HG03520 (cell line): Measurements from ENCODE around the gene ADAT2.

ENCODE experiments used
- ATAC-seq: cut with Tn5 transposase; IDR thresholded peaks from one replicate; pipeline ENCODE4 v1.9.1; 2021; ENCODE audit warnings: mild to moderate bottlenecking, moderate library complexity; ENCODE audit not compliant: unreplicated experiment

Gene ADAT2

GRCh38 chr6:143441680-143442545 is 8.6 kb downstream of the ADAT2 start:
- ATAC-seq = no peak

DNA sequence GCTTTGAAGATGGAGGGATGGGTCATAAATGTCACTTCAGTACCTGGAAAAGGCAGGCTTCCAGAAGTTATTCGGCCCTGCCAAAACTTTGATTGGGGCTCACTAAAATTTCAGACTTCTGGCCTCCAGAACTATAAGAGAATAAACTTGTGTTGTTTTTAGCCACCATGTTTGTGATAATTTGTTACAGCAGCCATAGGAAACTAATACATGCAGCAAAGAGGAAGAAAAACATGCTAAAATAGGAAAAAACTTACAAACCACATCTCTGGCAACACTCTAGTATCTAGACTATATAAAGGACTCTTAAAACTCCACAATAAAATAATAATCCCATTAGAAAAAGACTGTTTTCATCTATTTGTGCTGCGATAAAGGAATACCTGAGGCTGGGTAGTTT is 9.5 kb downstream of the ADAT2 start:
- ATAC-seq = no peak

DNA sequence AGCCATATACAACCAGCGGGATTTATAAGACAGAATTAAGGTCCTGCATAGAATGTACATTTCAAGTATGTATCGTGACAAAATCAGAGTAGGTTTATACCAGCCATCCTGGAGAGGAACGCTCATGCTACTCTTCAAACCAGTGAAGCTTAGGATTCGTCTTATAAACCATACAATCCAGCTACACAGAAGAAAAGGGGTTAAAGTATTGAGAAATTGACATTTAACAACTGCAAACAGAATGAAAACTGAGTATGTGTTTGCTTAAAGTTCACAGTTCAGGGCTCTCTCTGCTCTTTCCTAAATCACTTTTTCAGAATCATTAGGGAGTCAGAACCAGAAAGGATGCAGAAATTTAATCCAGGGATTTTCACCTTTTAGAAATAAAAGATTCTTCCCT is 17.9 kb downstream of the ADAT2 start:
- ATAC-seq = no peak

DNA sequence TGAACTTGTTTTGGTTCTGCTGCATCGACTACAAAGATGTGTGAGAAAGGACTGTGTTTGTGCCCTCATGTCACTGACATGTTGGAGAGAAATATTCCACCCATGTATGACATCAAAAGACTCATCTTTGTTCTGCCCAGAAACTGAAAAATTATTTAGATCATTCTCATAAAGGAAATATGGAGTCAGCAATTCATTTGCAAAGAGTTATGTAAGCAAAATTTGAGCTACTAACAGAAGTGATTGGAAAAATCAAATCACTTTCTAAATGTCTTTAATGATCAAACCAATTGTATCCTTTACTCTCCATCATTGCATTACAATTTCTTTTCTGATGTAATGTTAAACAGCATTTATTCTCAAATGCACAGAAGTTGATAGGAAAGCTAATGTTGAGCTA is 19.3 kb downstream of the ADAT2 start:
- ATAC-seq = no peak

GRCh38 chr6:143429970-143430369 is 20.5 kb downstream of the ADAT2 start:
- ATAC-seq = no peak

GRCh38 chr6:143427109-143427817 is 23.2 kb downstream of the ADAT2 start:
- peak; percentile 100 for ATAC-seq

GRCh38 chr6:143426026-143426425 is 24.5 kb downstream of the ADAT2 start:
- no peak for ATAC-seq

DNA sequence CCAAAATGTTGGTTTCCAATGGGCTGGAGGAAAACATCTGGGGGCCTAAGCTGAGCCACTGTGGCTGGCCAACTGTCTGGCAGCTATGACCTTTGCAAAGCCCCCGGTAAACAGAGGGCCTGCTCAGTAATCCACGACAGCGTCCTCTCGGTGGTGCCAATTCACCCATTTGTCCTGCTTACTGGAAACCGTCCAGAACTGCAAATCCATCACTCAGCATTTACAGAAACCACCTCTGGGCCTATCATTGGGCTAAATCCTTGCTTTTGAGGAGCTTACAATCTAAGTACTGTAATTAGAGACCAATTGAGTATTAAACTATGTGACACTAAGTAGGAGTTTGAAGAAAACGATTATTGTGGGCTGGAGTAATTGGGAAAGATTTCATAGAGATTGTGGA is 31.0 kb downstream of the ADAT2 start:
- ATAC-seq = no peak

DNA sequence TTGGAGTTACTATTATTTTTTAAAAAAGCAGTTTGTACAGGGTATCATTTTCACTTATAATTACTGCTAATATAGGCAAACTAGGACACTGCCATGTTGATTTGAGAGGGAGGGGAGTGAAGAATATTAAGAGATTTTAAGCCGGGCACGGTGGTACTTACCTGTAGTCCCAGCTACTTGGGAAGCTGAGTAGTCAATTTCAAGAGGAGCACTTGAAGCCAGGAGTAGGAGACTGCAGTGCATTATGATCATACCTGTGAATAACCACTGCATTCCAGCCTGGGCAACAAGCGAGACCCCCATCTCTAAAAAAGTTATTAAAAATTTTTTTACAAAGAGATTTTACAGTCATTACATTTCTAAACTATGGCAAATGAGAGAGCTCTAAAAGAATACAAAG is 35.7 kb downstream of the ADAT2 start:
- ATAC-seq = no peak

- ATAC-seq = no peak
Measured at GRCh38 chr6:143410859-143411270, 39.6 kb downstream of the ADAT2 start.

DNA sequence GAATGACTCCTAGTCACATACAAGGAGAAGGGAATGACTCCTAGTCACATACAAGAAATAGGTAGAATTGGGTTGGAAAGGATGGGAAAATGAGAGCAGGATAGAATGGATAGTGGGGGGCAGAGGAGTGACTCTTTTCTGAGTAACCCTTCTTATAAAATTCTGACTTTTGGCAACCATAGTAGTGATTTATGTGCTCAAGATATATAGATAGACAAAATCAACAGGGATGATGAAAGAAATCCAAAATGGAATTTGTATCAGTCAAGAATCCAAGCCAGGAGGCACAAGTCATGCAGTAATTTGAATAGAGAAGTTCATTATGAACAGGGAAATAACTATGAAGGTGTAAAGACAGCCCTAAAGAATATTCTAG is 41.7 kb downstream of the ADAT2 start:
- ATAC-seq = no peak

- no peak for ATAC-seq
Measured at GRCh38 chr6:143408151-143408786, 42.2 kb downstream of the ADAT2 start.

- ATAC-seq = no peak
Measured at GRCh38 chr6:143406673-143407072, 43.8 kb downstream of the ADAT2 start.

DNA sequence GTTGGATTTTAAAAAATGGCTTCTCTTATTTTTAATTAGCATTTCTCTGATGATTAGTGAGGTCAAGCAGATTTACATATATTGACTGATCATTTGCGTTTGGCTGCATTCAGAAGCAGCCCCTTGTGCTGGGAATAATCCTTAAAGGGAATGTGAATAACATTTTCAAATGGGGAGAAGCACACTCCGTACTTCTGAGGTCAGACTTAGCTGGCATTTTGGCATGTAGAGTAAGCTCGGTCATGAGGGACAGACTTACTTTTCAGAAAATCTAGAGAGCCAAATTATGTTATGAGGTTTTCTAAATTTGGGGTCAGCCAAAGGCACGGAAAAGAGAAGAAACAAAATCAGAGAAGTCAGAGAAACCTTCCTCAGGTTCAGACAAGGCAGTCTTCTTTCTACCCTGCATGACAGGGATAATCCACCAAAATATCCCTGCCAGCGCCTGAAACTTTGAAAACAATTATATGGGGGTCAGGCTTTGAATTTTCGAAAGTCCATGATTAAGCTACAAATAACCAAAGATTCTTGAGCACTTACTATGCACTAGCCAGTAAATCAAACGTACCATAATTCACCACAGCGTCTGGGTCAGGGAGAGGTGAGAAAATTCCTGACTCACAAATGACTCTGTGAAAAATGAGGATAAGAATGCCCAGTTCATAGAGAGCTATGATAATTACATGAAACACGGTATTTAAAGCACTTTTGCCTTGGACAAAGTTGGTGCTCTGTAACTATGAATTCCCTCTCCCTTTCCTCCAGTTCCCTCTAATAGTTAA is 44.9 kb downstream of the ADAT2 start:
- ATAC-seq = no peak

DNA sequence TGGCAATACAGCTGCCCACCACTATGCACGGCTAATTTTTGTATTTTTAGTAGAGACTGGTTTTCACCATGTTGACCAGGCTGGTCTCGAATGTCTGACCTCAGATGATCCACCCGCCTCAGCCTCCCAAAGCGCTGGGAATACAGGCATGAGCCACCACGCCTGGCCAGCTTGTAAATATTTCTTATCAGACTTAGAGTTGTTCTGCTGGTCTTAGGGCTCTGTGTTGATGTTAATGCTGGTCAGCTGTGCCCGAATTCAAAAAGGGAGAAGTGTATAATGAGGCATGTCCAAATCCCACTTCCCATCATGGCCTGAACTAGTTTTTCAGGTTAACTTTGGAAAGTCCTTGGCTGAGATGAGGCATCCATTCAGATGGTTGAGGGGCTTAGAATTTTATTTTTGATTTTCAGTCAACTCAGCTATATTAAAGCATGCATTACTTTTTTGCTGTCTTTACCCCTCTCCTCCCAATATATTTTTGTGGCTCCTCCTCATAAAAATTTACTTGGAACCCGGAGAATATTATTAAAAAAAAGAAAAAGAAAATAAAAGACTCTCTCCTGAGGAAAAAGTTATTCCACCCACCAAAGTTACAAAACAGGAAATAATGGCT is 47.7 kb downstream of the ADAT2 start:
- ATAC-seq = no peak

DNA sequence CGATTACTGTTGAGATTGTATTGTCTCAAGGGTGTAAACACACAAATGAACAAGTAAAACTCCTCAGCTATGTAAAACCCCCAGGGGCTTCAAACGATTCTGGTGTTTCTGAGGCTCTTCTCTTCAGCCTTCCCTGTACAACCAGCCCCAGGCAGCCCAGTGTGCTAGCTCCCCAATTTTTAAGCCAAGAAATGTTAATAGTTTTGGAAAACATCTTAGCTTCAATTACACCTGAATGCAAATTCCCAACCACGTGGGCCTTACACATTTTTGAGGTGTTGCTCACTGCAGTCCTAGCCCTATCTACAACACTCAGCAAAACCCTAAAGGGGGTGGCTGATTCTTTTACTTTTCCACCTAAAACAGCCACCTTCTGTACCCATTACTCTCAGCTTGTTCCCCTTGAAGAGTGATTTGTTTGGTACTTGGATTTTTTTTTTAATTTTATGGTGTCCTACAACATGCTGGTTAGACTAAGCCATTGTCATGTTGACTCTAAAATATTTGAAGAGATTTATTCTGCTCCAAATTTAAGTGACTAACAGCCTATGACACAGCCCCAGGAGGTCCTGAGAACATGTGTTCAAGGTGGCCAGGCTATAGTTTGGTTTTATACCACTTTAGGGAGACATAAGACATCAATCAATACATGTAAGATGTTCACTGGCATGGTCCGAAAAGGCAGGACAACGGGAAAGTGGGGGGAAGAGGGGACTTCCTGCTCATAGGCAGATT is 48.7 kb downstream of the ADAT2 start:
- ATAC-seq = no peak

DNA sequence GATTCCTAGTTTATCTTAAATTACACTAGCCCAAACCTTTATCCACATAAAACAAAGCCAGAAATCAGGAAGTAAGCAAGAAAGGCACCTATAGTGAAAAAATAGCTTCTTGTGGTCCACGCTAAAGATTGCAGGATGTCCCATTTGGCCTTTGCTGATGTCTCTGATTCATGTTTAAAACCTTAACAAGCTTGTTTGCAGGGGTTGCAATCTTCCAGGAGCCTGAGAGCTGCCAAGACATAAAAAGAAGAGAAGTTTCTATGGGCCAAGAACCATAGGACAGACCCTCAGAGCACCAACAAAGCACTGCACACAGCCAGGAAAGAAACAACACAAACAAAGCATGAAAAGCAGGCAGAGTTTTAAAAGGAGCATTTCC is 49.4 kb downstream of the ADAT2 start:
- no peak for ATAC-seq

DNA sequence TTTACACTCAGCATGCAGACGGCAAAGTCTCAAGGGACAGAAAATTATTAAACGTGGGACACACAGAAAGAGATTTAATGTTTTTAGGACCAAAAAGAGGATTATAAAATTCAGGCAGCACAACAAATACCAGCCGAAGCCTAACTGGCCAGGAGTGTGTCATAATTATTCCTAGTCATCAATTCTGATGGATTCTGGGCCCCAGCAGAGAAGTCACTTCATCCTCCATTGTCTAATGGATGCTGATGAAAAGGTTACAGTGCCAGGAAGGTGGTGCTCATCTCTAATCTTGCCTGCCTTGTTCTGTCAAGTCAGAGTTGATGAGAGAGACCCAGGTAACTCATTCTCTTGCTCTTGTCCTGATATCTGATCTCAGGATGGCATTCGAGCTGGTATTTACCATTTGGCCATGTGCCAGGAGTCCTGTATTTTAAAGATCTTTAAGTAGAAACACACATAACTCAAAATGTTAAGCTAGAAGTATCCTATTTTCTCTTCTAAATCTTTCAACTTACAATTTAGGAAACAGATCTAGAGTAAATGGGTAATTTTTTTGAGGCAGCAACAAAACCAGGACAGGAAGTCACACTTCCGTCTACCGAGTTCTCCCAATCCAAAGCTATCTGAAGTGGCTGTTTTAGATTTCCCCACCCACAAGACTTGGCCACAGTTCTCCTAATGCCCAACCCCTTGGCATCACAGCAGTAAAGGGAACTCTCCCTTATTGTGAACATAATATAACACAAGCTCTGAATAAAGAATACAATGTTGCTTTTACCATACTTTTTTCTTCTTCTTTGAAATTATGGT is 50.0 kb downstream of the ADAT2 start:
- ATAC-seq = peak; percentile 43

DNA sequence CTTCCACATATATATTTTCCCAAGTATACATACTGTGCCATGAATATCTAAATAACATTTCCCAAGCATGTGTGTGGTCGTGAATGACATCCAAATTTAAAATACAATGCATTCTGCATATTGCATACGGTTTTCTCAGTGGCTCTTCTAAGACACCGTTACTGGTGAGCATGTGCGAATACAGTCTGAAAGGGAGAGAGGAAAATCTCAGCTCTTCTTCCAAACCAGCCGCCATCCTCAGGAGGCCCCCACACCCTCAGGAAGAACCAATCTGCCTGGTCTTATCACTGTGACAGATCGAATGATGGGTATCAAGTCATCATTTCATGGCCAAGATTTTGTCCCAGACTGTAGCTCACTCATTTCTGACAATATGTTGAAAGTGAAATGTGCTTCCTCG is 50.7 kb downstream of the ADAT2 start:
- no peak for ATAC-seq
